ENCODE results near the gene DCAF12L1. TPM values are rescaled to one million over a fixed set of nuclear protein-coding genes. Genes with fewer than 3 reads are reported as not detected.

Gene DCAF12L1
- total RNA-seq = not detected in 2 replicates
- polyA plus RNA-seq (2012) = not detected

DNA sequence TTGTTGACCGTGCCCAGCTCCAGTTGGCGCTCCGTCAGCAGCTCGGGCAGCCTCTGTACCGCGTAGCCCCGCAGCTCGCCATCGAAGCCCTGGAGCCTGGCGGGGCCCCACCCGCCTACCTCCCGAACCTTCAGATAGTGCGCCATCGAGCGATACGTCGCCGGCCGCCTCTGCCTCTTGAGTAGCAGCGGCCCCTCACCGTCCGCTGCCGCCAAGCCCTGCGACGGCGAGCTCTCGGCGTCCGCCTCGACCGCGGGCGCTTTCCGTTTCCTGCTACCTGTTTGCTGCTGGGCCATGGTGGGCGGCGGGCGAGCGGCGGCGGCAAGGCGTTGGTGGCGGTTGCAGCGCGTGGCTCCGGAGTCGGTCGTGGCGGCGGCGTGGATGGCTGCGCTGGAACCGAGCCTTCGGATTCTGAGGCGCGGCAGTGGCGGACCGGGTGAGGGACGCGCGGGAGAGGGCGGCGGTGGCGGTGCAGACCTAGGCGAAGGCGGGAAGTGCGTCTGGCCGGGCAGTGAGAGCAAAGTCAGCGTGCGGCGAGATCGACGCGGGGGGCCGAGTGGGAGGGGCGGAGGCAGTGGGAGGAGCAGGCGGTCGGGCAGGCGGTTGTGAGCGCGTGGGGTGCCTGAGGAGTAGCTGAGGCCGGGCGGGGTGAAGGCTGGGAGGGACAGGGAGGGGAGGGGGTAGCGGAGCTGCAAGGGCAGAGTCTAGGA, at the start of gene DCAF12L1:
TSS of gene DCAF12L1 (minus strand) at position 502 of the 710 bp plus-strand sequence. CDS start at position 296, 206 bp downstream.
- DNase-seq (ENCODE audit: low read depth) = no peak

DNA sequence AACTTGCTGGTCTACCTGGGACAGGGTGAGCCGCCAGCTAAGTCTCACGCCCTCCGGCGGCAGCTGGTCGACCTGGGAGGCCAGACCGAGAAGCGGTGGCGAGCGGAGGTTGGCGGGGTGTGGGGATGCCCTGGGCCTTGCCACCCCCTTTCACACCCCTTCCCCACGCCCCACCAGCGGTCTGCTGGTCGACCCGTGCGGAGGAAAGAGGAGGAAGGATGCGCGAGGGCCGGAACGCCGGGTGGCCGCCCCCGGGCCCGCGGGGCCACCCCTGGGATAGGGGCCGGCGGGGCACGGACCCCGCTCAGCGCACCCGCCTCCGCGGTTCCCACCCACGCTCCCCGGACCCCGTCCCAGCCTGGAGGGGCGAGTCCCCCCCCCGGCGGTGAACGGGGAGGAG, 28.3 kb upstream of the DCAF12L1 start:
- DNase-seq (ENCODE audit: low read depth) = no peak

- no peak for DNase-seq (ENCODE audit: low read depth)
Observed at GRCh38 chrX:126575911-126576310, 23.3 kb upstream of the DCAF12L1 start.

DNA sequence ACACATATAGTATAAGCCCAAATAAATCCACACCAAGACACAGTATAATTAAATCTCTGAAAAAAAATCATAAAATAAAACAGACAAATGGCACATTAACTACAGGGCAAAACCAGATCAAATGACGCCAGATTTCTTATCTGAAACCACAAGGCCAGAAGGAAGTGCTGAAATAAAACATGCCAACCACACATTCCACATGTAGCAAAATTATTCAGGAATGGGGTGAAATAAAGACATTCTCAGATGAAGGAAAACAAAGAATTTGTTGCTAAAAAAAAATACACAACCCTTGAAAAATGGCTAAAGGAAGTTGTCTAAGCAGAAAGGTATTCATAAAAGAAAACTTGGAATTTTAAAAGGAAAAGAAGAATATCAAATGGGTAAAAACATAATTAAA, 4.5 kb upstream of the DCAF12L1 start:
- no peak for DNase-seq (ENCODE audit: low read depth)

DNA sequence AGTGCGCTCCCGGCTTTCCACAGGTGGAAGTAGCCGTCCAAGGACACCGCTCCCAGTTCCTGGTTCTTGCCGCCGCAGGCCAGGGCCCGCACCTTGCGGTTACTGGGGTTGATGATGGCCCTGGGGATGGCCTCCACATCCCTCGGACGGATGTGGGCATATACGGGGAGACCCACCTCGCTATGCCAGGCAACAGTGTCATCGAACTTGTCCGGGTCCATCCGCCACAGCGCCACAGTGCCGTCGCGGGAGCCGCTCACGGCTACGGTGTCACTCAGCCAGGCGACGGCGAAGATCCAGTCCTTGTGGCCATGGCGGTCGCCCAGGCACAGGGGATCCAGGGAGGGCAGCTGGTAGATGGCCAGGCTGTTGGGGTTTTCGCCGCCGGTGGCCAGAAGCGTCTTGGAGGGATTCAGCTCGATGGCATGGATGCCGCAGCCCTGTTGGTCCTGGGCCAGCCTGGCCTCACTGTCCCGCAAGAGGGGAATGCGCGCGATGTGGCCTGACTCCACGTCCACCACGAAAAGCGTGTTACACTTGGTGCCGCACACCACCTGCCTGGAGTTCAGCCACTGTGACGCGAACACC, 795 bp downstream of the DCAF12L1 start:
- no peak for DNase-seq (ENCODE audit: low read depth)

- no peak for DNase-seq (ENCODE audit: low read depth)
Observed at GRCh38 chrX:126551306-126551705, 1.3 kb downstream of the DCAF12L1 start.

GRCh38 chrX:126550816-126551215, 1.8 kb downstream of the DCAF12L1 start:
- DNase-seq (ENCODE audit: low read depth) = no peak

GRCh38 chrX:126509923-126510322, 42.7 kb downstream of the DCAF12L1 start:
- DNase-seq (ENCODE audit: low read depth) = no peak
